ENCODE data around the gene SMO.

Gene SMO

DNA sequence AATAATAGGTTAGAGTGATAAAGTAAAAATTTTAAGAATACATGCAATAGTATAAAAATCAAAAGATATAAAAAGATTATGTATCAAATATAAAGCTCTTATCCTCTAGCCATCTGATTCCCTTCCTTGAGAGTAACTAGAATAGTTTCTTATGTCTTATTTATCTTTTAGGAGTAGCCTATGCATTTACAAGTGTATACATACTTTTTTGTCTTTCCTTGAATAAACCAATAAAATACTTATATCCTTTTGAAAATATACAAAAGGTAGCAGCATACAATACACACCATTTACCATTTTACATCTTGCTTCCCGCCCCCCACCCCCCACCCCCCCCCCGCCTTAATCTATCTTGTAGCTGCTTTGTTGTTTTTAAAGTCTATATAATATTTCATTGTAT, 67.8 kb downstream of the SMO start:
- no peak overlapping the region for H3K27ac ChIP-seq (ENCODE audit: low read depth, low read length)
- H3K9ac ChIP-seq (ENCODE audit: low read length): no peak overlapping the region
- no peaks in the 10 kb centered on the region for H3K36me3 ChIP-seq (ENCODE audit: low read length)
- no peaks in the 10 kb centered on the region for H3K27me3 ChIP-seq (ENCODE audit: low read length)
- no peak overlapping the region for H3K4me2 ChIP-seq (ENCODE audit: low read depth, low read length, poor library complexity, severe bottlenecking)
- no peaks in the 10 kb centered on the region for H3K79me2 ChIP-seq (ENCODE audit: insufficient read depth, low read length)
- no peaks in the 10 kb centered on the region for H3K9me3 ChIP-seq (ENCODE audit: insufficient read depth, low read length)
- H3K9me2 ChIP-seq (replicated peaks; ENCODE audit: insufficient read depth, low read length): no peaks in the 10 kb centered on the region
- no peak overlapping the region for H2AFZ ChIP-seq (ENCODE audit: low read depth, low read length, severe bottlenecking)
- no peaks in the 10 kb centered on the region for H3F3A ChIP-seq (ENCODE audit: insufficient read depth)
- no peak overlapping the region for H3K4me3 ChIP-seq (ENCODE audit: insufficient read depth, low read length, poor library complexity, severe bottlenecking)
- peaks cover 8% of the 10 kb centered on the region; the same call in 1 of the 2 replicates for H4K20me1 ChIP-seq (ENCODE audit: low read depth, low read length)
- TF ChIP-seq, protein P1, sequence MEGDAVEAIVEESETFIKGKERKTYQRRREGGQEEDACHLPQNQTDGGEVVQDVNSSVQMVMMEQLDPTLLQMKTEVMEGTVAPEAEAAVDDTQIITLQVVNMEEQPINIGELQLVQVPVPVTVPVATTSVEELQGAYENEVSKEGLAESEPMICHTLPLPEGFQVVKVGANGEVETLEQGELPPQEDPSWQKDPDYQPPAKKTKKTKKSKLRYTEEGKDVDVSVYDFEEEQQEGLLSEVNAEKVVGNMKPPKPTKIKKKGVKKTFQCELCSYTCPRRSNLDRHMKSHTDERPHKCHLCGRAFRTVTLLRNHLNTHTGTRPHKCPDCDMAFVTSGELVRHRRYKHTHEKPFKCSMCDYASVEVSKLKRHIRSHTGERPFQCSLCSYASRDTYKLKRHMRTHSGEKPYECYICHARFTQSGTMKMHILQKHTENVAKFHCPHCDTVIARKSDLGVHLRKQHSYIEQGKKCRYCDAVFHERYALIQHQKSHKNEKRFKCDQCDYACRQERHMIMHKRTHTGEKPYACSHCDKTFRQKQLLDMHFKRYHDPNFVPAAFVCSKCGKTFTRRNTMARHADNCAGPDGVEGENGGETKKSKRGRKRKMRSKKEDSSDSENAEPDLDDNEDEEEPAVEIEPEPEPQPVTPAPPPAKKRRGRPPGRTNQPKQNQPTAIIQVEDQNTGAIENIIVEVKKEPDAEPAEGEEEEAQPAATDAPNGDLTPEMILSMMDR (IDR thresholded peaks at IDR 0.05; ENCODE audit: insufficient read depth, low read length, poor library complexity, severe bottlenecking): no peak
- no peak for TF ChIP-seq EZH2phosphoT487 (conservative IDR thresholded peaks at IDR 0.05; ENCODE audit: low read length)

DNA sequence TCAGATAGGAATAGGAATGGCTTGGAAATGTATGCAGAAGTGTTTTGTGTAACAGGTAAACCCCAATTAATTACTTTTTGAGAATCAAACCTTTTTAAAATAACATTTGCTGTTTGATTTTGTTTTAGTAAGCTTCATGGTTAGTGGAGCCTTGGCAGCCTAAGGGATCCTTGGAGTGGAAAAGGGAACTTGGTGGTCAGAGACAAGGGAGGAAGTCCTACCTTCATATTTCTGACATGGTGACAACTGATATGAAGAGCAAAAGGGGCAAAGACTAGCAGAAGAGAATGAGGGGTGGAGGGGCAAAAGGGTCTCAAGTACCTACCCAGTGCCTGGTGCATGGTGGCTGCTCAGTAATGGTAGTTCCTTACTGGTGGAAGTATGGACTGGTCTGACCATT, 68.7 kb downstream of the SMO start:
- Histone ChIP-seq H3K27me3 (ENCODE audit: low read length) (no peaks in the 10 kb centered on the region), H3K4me2 (ENCODE audit: low read depth, low read length, poor library complexity, severe bottlenecking) (no peak overlapping the region), H3K9ac (ENCODE audit: low read length) (no peak overlapping the region), H3K9me2 (replicated peaks; ENCODE audit: insufficient read depth, low read length) (no peaks in the 10 kb centered on the region), H3K36me3 (ENCODE audit: low read length) (no peaks in the 10 kb centered on the region), H3K27ac (ENCODE audit: low read depth, low read length) (no peak overlapping the region), H2AFZ (ENCODE audit: low read depth, low read length, severe bottlenecking) (no peak overlapping the region), H4K20me1 (ENCODE audit: low read depth, low read length) (peaks cover 8% of the 10 kb centered on the region; the same call in 1 of the 2 replicates), H3K9me3 (ENCODE audit: insufficient read depth, low read length) (no peaks in the 10 kb centered on the region), H3K4me3 (ENCODE audit: insufficient read depth, low read length, poor library complexity, severe bottlenecking) (no peak overlapping the region), H3F3A (ENCODE audit: insufficient read depth) (no peaks in the 10 kb centered on the region), H3K79me2 (ENCODE audit: insufficient read depth, low read length) (no peaks in the 10 kb centered on the region)
- TF ChIP-seq, protein P1 (IDR thresholded peaks at IDR 0.05; ENCODE audit: insufficient read depth, low read length, poor library complexity, severe bottlenecking): no peak
- no peak for TF ChIP-seq EZH2phosphoT487 (conservative IDR thresholded peaks at IDR 0.05; ENCODE audit: low read length)

DNA sequence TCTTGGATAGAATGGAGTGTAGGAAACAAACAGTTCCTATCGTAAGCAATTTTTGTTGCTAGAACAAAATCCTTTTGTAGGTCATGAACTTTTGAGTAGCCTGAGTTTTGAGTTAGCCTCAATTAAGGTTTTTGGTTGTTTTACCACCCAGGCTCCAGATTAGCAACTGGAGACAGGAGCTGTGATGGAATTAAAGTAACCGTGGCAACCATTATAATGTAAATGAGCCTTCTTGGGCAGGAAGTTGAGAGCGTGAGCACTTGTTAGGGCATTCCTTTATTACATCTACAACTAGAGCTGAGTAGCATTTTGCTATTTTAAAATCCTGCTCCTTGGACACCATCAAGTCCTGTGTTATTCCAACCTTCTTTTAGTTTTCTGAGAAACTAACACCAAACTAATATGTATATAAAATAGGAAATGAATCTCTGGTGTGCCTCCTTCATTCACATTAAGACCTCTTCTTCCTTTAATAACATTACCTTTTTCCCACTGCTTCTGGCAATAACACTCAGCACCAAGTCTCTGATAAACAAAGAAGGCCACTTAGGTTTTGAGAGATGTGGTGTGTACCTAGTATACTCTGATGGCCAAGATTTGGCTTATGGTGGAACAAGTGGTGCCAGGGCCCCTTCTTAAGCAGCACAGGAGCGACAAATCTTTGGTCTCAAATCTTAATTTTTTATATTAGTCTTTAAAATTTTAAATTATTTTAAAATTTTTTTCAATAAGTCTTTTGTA, 70.4 kb downstream of the SMO start:
- H3K9me2 ChIP-seq (replicated peaks; ENCODE audit: insufficient read depth, low read length): no peaks in the 10 kb centered on the region
- no peaks in the 10 kb centered on the region for H3F3A ChIP-seq (ENCODE audit: insufficient read depth)
- no peaks in the 10 kb centered on the region for H3K9me3 ChIP-seq (ENCODE audit: insufficient read depth, low read length)
- H2AFZ ChIP-seq (ENCODE audit: low read depth, low read length, severe bottlenecking): no peak overlapping the region
- no peak overlapping the region for H3K4me3 ChIP-seq (ENCODE audit: insufficient read depth, low read length, poor library complexity, severe bottlenecking)
- no peak overlapping the region for H3K4me2 ChIP-seq (ENCODE audit: low read depth, low read length, poor library complexity, severe bottlenecking)
- H4K20me1 ChIP-seq (ENCODE audit: low read depth, low read length): peaks cover 4% of the 10 kb centered on the region; the same call in 1 of the 2 replicates
- H3K79me2 ChIP-seq (ENCODE audit: insufficient read depth, low read length): no peaks in the 10 kb centered on the region
- H3K27me3 ChIP-seq (ENCODE audit: low read length): no peaks in the 10 kb centered on the region
- H3K36me3 ChIP-seq (ENCODE audit: low read length): no peaks in the 10 kb centered on the region
- TF ChIP-seq, protein P1 (IDR thresholded peaks at IDR 0.05; ENCODE audit: insufficient read depth, low read length, poor library complexity, severe bottlenecking): no peak
- no peak for TF ChIP-seq EZH2phosphoT487 (conservative IDR thresholded peaks at IDR 0.05; ENCODE audit: low read length)
- H3K9ac ChIP-seq (ENCODE audit: low read length): no peak overlapping the region
- H3K27ac ChIP-seq (ENCODE audit: low read depth, low read length): no peak overlapping the region

Measured in SU-DHL-6 (cell line).